GM23338 (cell line): Measurements from ENCODE around the gene GPR158. TPM values are rescaled to one million over a fixed set of nuclear protein-coding genes. Genes with fewer than 3 reads are reported as not detected.

Experiments used
- ATAC-seq: fragments of 200-7000 bp; cut with Tn5 transposase; 3 replicates; pipeline ENCODE4 v1.9.1; 2020
- DNase-seq: peaks from one replicate; pipeline ENCODE4 v3.0.0-alpha.2; 2015; ENCODE audit warnings: low spot score
- H2AFZ ChIP-seq: fragments of 200-600 bp; sonication (generic); 2 replicates; pipeline ENCODE4 v1.8.0; 2016; ENCODE audit warnings: antibody characterized with exemption, mild to moderate bottlenecking, moderate library complexity
- H3F3A ChIP-seq: fragments of 200-600 bp; sonication (generic); replicated peaks from 2 replicates; pipeline ENCODE4 v1.8.0; 2017; ENCODE audit warnings: antibody characterized with exemption, mixed run types, low read depth
- H3K27ac ChIP-seq: fragments of 200-600 bp; sonication (generic); 2 replicates; pipeline ENCODE4 v1.6.1; 2016; ENCODE audit warnings: low read depth
- H3K27me3 ChIP-seq: fragments of 200-600 bp; sonication (generic); 2 replicates; pipeline ENCODE4 v1.8.0; 2016; ENCODE audit warnings: mild to moderate bottlenecking, mixed run types, moderate library complexity; ENCODE audit not compliant: insufficient read depth
- H3K36me3 ChIP-seq: fragments of 200-600 bp; sonication (generic); 2 replicates; pipeline ENCODE4 v1.8.0; 2016; ENCODE audit warnings: mild to moderate bottlenecking; ENCODE audit not compliant: insufficient read depth
- H3K4me1 ChIP-seq: fragments of 200-600 bp; sonication (generic); 2 replicates; pipeline ENCODE4 v1.8.0; 2016; ENCODE audit warnings: mild to moderate bottlenecking, moderate library complexity; ENCODE audit not compliant: insufficient read depth
- H3K4me2 ChIP-seq: fragments of 200-600 bp; sonication (generic); 2 replicates; pipeline ENCODE4 v1.7.1; 2017; ENCODE audit warnings: mixed run types
- H3K4me3 ChIP-seq: fragments of 200-600 bp; sonication (generic); 2 replicates; pipeline ENCODE4 v1.6.1; 2016; ENCODE audit warnings: mixed run types
- H3K79me2 ChIP-seq: fragments of 200-600 bp; sonication (generic); replicated peaks from 2 replicates; pipeline ENCODE4 v1.8.0; 2017; ENCODE audit warnings: mild to moderate bottlenecking; ENCODE audit not compliant: insufficient read depth
- H3K9me2 ChIP-seq: fragments of 200-600 bp; sonication (generic); 2 replicates; pipeline ENCODE4 v1.8.0; 2017; ENCODE audit not compliant: insufficient read depth
- H4K20me1 ChIP-seq: fragments of 200-600 bp; sonication (generic); replicated peaks from 2 replicates; pipeline ENCODE4 v1.8.0; 2017; ENCODE audit warnings: mild to moderate bottlenecking; ENCODE audit not compliant: insufficient read depth
- H3K27ac Mint-ChIP-seq: 2 replicates; pipeline ENCODE4 v1.8.0; 2020; ENCODE audit warnings: inconsistent platforms, mild to moderate bottlenecking, moderate library complexity, mixed read lengths
- H3K27me3 Mint-ChIP-seq: 3 replicates; pipeline ENCODE4 v1.8.0; 2022; ENCODE audit warnings: low read depth, mild to moderate bottlenecking, moderate library complexity, mixed read lengths, inconsistent platforms; ENCODE audit not compliant: insufficient read depth, poor library complexity
- H3K36me3 Mint-ChIP-seq: 3 replicates; pipeline ENCODE4 v1.8.0; 2021; ENCODE audit warnings: low read depth, mild to moderate bottlenecking, inconsistent platforms, moderate library complexity, mixed read lengths
- H3K4me1 Mint-ChIP-seq: 3 replicates; pipeline ENCODE4 v1.8.0; 2020; ENCODE audit warnings: mild to moderate bottlenecking, inconsistent platforms, mixed read lengths
- H3K4me3 Mint-ChIP-seq: 3 replicates; pipeline ENCODE4 v1.8.0; 2021; ENCODE audit warnings: moderate library complexity, mild to moderate bottlenecking, inconsistent platforms, mixed read lengths
- H3K9me3 Mint-ChIP-seq: 3 replicates; pipeline ENCODE4 v1.8.0; 2020; ENCODE audit warnings: moderate library complexity, mild to moderate bottlenecking, inconsistent platforms, mixed read lengths
- CTCF ChIP-seq, 2 experiments: fragments of 200-600 bp in 1 of 2; sonication (generic) in 1 of 2; conservative IDR thresholded peaks; 2 replicates each; pipeline versions ENCODE4 v1.5.1 to v1.6.1; 2016 to 2017; ENCODE audit warnings: antibody characterized with exemption in 2 of 2, low read depth in 2 of 2, mild to moderate bottlenecking in 2 of 2, moderate library complexity in 1 of 2
- EZH2phosphoT487 ChIP-seq: fragments of 200-600 bp; sonication (generic); IDR thresholded peaks from one replicate; pipeline ENCODE4 v1.8.1; 2018; ENCODE audit warnings: antibody characterized with exemption; ENCODE audit not compliant: unreplicated experiment
- NANOG ChIP-seq: IDR thresholded peaks from 2 replicates; pipeline ENCODE4 v1.6.1; 2016; ENCODE audit warnings: antibody characterized with exemption, borderline replicate concordance
- ZNF462 ChIP-seq: fragments of 250-450 bp; sonication (Bioruptor Pico); IDR thresholded peaks from 2 replicates; pipeline ENCODE4 v1.5.0; 2020; ENCODE audit warnings: mild to moderate bottlenecking, moderate library complexity
- polyA plus RNA-seq: library from polyadenylated mRNA; unstranded; fragments of >200 nt; fragmentation: Nextera tagmentation; extraction: Ambion mirVana; gene quantifications from 2 replicates; pipeline ENCODE4 v1.2.1, GENCODE V29; 2016
- total RNA-seq: library from RNA; depleted of rRNA; stranded (reverse); fragments of >200 nt; shearing (Covaris generic); gene quantifications from 2 replicates; pipeline ENCODE4 v1.2.3, GENCODE V29; 2014
- TF ChIP-seq, protein P1 (sequence below): IDR thresholded peaks from one replicate; pipeline ENCODE4 v1.6.1; 2018; ENCODE audit warnings: antibody characterized with exemption; ENCODE audit not compliant: unreplicated experiment

The GPR158 gene
- total and polyA plus RNA-seq, 2 experiments from 2014 or later: 0.13 to 1.5 TPM

DNA sequence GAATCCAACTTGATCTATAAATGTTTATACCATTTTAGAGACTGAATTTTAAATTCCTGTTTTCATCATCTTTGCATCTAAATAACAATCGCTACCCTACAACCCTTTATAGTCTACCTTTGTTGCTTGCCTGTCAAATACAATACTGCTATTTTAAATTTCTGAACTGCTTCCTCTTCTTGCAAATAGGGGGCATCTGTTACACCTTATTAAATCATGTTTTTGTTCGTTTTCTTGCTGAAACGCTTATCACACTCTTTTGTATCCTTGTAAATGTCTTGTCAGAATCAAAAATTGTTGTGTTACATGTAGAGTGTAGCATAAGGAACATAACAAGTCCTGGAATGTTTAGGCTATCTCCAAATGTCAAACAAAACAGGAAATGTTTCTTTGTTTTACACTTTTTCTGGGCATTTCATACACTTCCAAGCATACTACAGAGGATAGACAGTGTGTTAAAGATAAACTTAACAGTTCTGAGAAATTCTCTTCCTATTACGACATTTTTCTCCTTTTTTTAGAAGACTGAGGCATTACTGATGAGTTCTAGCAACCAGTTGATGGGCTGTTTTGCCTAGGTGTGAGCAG lies 281.3 kb downstream of the GPR158 start:
- Mint-ChIP-seq H3K4me1 (peaks cover 29% of the 10 kb centered on the region), H3K9me3 (peaks cover 11% of the 10 kb centered on the region), H3K36me3 (peaks cover 10% of the 10 kb centered on the region; the same call in 2 of the 3 replicates), H3K27me3 (peaks cover 2% of the 10 kb centered on the region), H3K27ac (peak overlapping the region; percentile 91), H3K4me3 (no peak overlapping the region)
- TF ChIP-seq, protein P1, sequence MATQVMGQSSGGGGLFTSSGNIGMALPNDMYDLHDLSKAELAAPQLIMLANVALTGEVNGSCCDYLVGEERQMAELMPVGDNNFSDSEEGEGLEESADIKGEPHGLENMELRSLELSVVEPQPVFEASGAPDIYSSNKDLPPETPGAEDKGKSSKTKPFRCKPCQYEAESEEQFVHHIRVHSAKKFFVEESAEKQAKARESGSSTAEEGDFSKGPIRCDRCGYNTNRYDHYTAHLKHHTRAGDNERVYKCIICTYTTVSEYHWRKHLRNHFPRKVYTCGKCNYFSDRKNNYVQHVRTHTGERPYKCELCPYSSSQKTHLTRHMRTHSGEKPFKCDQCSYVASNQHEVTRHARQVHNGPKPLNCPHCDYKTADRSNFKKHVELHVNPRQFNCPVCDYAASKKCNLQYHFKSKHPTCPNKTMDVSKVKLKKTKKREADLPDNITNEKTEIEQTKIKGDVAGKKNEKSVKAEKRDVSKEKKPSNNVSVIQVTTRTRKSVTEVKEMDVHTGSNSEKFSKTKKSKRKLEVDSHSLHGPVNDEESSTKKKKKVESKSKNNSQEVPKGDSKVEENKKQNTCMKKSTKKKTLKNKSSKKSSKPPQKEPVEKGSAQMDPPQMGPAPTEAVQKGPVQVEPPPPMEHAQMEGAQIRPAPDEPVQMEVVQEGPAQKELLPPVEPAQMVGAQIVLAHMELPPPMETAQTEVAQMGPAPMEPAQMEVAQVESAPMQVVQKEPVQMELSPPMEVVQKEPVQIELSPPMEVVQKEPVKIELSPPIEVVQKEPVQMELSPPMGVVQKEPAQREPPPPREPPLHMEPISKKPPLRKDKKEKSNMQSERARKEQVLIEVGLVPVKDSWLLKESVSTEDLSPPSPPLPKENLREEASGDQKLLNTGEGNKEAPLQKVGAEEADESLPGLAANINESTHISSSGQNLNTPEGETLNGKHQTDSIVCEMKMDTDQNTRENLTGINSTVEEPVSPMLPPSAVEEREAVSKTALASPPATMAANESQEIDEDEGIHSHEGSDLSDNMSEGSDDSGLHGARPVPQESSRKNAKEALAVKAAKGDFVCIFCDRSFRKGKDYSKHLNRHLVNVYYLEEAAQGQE: no peak
- TF ChIP-seq ZNF462 (CRISPR knock-in tag) (no peak), NANOG (peak; percentile 42; the same call in 1 of the 2 replicates), CTCF (conservative IDR thresholded peaks at IDR 0.05; ENCODE audit: low read depth in 2 of 2) (peak in 1 of 2 experiments; percentile 36; a peak in 1 of 4 replicates), EZH2phosphoT487 (no peak)
- peaks cover 8% of the 10 kb centered on the region; the same call in 1 of the 2 replicates for H3K36me3 ChIP-seq
- peak overlapping the region; percentile 58 for H3K4me2 ChIP-seq
- no peaks in the 10 kb centered on the region for H4K20me1 ChIP-seq
- H3K4me3 ChIP-seq: peak overlapping the region; percentile 5
- ATAC-seq (no peak), DNase-seq (no peak)
- H3K27me3 ChIP-seq: no peaks in the 10 kb centered on the region
- H3K79me2 ChIP-seq: no peaks in the 10 kb centered on the region
- no peaks in the 10 kb centered on the region for H3F3A ChIP-seq
- peaks cover 30% of the 10 kb centered on the region for H3K4me1 ChIP-seq
- H3K27ac ChIP-seq: no peak overlapping the region
- H3K9me2 ChIP-seq: no peaks in the 10 kb centered on the region
- H2AFZ ChIP-seq: no peak overlapping the region
